ENCODE measurements around the gene WDR46.

WDR46 gene

DNA sequence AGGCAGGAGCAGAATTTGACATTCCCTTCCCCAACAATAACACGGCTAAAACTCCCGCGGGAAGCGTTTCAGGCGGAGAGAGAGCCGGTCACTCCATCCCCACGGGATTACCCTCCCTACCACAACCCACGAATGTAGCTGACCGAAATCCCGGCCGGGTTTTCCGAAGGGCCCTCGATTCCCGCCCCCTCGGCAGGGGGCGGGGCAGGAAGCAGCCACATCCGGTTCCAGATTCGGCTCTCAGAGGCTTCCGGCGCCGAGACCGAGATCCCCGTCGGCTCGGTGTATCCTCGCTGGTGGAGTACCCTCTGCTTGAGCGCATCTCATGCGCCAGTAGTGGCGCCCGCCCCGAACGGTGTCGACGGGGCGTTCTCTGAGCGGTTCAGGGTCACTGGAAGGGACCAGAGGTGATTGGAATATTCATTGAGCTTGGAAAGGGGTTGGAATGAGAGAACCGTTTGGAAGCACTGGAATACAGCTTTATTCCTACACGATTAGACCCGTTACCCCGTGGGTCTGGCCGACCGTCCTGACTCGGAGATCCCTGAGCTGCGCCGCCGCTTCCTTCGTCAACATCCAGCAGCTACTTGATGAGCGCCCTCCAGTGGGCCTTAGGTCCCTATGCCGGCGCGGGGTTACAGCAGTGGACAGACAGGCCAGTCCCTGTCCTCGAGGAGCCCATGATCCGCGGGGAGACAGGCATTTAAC is 10.4 kb upstream of the WDR46 start:
- H3K4me3 ChIP-seq, result peak overlapping the region; percentile 85
- in situ Hi-C loops (cut with MboI; ENCODE audit: low sequenced_read_pairs), result no loop called here
- H3K36me3 ChIP-seq (replicated peaks), result peaks cover 7% of the 10 kb centered on the region

DNA sequence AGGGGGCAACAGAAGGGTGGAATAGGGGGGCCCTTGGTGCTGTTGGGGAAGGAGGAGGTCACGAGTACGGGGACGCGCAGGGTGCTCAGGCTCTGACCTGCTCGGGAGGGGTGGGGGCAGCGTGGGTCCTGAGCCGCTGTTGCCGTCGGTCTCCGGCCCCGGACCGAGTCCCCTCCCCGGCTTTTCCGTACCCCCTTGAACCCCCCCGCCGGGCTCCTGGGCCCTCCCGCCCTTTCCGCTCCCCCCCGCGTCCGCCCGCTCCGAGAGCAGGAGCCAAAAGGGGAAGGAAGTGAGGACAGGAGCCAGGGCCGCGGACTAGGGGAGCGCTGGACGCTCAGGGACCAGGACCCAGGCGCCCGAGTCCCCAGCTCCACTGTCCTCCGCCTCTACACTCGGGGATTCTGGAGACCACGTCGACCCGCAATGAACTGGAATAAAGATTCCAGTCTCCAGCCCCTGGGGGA is 9.8 kb upstream of the WDR46 start, which contains the start of gene RGL2:
TSS of gene RGL2 (minus strand) at position 170 of the 464 bp plus-strand sequence. CDS start 332 bp downstream, outside the sequence.
- H3K27me3 ChIP-seq (ENCODE audit: low read depth), result no peaks in the 10 kb centered on the region
- peak within 1 kb of the TSS; percentile 85 for H3K4me3 ChIP-seq
- no peak for DNase-seq (ENCODE audit: low spot score in 2 of 2)
- no peaks in the 10 kb centered on the region for H3K9me3 ChIP-seq
- peaks cover 4% of the 10 kb centered on the region for H3K4me1 ChIP-seq
- in situ Hi-C loops (cut with MboI; ENCODE audit: low sequenced_read_pairs), result no loop called here
- peaks cover 7% of the 10 kb centered on the region for H3K36me3 ChIP-seq (replicated peaks)

More for the DNA sequence above, 10.4 kb upstream of the WDR46 start:
- Histone ChIP-seq H3K27me3 (ENCODE audit: low read depth) (no peaks in the 10 kb centered on the region), H3K4me1 (peaks cover 4% of the 10 kb centered on the region), H3K9me3 (no peaks in the 10 kb centered on the region)
- DNase-seq (ENCODE audit: low spot score in 2 of 2), result peak; percentile 83 to 96

DNA sequence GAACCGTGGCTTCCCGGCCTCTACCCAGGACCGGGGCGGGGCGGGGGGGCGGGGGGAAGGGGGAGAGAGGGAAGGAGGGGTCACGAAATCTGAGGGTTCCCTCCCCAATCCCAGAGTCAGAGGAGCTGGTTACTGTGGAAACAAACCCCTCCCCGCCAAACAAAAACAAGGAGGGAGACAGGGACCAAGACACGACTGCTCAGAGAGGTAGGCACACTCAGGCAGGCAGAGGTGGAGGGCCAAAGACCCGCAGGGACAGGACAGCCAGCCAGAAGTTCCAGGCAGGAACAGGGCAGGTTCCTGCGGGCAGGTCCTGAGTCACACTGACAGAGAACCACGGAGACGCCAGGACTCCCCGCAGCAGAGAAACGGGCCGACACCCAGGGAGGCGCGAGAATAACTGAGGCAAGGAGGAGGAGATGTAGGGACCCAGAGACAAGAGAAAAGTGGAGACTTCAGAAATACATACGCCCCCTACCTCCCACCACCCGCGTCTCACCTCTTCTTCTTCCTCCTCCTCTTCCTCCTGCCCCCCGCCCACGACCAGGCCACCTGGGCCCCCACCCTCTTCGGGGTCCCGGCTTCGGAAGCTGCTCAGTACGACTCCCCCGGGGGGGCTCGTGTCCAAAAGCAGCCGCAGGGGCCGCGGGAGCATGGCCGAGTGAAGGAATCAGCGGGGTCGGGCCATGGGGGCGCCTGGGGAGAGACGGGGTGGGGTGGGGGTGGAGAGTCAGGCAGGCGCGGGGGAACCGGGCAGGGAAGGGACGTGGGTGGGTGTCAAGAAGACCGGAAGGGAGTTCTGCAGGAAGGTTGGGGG is 9.1 kb upstream of the WDR46 start:
- DNase-seq (ENCODE audit: low spot score in 2 of 2), result peak; percentile 52 to 85
- H3K9me3 ChIP-seq, result no peaks in the 10 kb centered on the region
- in situ Hi-C loops (cut with MboI; ENCODE audit: low sequenced_read_pairs), result no loop called here
- H3K27me3 ChIP-seq (ENCODE audit: low read depth), result no peaks in the 10 kb centered on the region
- H3K4me1 ChIP-seq, result peaks cover 4% of the 10 kb centered on the region
- H3K4me3 ChIP-seq, result peak overlapping the region; percentile 85
- peaks cover 7% of the 10 kb centered on the region for H3K36me3 ChIP-seq (replicated peaks)

DNA sequence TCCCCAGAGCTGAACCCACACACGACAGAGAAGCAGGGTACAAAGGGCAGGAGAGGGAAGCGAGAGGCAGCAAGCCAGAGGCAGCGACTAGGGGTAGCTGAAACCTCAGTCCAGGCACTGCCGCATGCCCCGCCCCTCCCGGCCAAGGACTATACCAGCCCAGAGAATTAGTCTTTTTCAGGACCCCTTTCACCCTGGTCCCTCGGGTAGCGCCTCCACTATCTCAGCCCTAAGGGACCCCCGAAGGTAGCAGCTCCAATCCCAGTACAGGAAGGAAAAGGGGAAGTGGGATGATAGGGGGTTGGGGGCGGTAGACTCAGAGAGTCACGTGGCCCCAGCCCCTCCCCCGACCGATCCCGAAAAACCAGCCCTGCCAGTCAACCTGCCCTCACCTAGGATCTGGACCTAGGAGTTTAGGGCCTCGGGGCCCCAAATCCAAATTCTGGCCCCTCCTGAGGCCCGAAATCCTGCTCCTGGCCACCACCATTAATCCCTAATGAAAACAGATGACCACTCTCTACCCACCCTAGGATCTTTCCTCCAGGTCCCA is 8.4 kb upstream of the WDR46 start:
- H3K4me1 ChIP-seq, result peaks cover 4% of the 10 kb centered on the region
- no peaks in the 10 kb centered on the region for H3K27me3 ChIP-seq (ENCODE audit: low read depth)
- in situ Hi-C loops (cut with MboI; ENCODE audit: low sequenced_read_pairs), result no loop called here
- no peaks in the 10 kb centered on the region for H3K9me3 ChIP-seq
- peak overlapping the region; percentile 85 for H3K4me3 ChIP-seq
- DNase-seq (ENCODE audit: low spot score in 2 of 2), result peak in 1 of 2 experiments; percentile 68
- H3K36me3 ChIP-seq (replicated peaks), result peaks cover 7% of the 10 kb centered on the region

DNA sequence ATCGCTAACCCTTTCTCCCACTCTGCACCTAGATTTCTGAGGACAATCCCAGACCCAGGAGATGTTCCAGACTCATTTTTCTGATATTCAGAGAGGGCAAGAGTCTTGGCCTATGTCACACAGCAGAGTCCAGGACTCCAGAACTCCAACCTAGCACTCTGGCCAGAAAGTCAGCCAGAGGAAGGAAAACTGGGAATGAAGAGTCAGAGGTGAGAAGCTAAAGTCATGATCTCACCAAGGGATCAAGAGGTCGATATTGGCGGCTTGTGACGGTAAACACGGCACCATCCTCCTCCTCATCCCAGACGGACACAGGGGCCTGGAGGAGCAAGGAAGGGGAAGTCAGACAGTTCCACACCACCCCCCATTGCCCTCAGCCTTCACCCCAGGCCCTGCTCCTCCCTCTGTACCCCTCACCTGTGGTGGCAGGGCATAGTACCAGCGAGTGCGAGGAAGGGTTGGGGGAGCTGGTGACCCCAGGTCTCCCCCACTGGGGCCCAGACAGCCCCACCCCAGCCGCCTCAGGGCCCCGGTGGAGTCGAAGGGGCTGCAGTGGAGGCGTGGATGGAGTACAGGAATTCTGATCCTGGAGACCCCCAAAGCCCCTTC is 7.9 kb upstream of the WDR46 start:
- Histone ChIP-seq H3K4me3 (peak overlapping the region; percentile 85), H3K9me3 (no peaks in the 10 kb centered on the region), H3K4me1 (peaks cover 4% of the 10 kb centered on the region), H3K27me3 (ENCODE audit: low read depth) (no peaks in the 10 kb centered on the region), H3K36me3 (replicated peaks) (peaks cover 8% of the 10 kb centered on the region)
- in situ Hi-C loops (cut with MboI; ENCODE audit: low sequenced_read_pairs), result no loop called here
- no peak for DNase-seq (ENCODE audit: low spot score in 2 of 2)

DNA sequence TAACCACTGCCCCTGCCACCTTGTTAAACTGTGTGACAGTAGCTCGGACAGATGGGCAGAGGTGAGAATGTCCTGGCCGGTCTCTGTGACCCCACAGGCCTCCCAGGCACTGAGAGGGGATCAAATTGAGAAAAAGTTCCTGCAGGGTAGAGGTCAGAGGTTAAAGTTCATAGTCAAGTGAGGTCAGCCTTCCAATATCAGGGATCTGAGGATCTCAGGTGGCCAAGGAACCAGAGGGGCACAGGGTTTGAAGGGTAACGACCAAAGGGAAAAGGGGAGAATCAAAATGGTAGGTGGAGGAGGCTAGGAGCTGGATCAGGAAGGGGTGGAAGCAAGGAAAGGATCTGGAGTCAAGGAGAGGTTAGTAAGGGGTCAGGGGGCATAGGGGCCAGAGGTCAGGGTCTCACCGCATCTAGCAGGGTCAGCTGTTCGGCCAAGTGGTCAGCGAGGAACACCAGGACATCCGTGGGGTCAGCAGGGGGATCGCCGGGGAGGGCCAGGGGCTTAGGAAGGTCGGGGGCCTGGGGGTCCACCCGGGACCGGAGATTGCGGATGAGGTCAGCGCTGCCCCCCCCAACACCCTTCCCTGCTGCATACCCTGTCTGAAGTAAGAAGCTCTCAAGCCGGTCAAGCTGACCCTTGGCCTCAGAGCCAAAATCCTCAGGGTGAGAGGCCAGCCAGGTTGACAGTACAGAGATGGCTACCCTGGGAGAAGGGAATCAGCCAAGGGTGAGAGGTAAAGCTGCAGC is 6.8 kb upstream of the WDR46 start:
- Histone ChIP-seq H3K27me3 (ENCODE audit: low read depth) (no peaks in the 10 kb centered on the region), H3K9me3 (no peaks in the 10 kb centered on the region), H3K36me3 (replicated peaks) (peaks cover 19% of the 10 kb centered on the region), H3K4me3 (no peak overlapping the region), H3K4me1 (peaks cover 4% of the 10 kb centered on the region)
- in situ Hi-C loops (cut with MboI; ENCODE audit: low sequenced_read_pairs), result no loop called here
- DNase-seq (ENCODE audit: low spot score in 2 of 2), result no peak

DNA sequence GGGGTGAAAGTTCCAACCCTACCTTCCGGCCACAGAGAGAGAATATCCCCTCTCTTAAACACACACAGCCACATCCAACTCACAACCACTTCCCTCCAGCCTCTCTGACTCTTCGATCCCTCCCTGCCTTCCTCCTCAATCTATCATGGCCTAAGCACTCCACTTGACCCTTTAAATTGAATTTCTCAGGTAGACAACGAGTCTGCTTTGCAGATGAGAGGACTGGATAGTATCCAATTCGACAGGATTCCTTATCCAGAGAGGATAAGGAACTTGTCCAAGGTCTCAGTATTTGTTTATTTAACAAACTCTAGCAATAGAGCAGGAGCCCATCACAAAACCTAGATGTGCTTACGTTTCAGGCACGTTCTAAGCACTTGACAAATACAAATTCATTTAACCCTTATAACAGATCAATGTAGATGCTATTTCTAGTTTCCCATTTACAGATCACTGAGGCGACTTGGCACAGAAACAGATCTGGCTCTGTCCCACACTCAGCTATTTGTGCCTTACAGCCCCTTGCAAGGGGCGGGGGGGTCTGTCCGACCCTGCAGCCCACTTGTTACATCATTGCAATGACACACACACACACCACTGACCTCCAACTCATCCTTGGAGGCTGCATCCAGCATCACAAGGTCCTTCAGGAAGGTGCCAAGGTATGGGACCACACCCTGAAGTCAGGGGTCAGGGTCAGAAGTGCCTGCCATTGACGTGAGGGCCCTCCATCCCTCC is 5.2 kb upstream of the WDR46 start:
- no peak for DNase-seq (ENCODE audit: low spot score in 2 of 2)
- peaks cover 18% of the 10 kb centered on the region for H3K36me3 ChIP-seq (replicated peaks)
- H3K4me1 ChIP-seq, result peaks cover 8% of the 10 kb centered on the region
- H3K9me3 ChIP-seq, result no peaks in the 10 kb centered on the region
- no peaks in the 10 kb centered on the region for H3K27me3 ChIP-seq (ENCODE audit: low read depth)
- H3K4me3 ChIP-seq, result no peak overlapping the region
- in situ Hi-C loops (cut with MboI; ENCODE audit: low sequenced_read_pairs), result no loop called here

DNA sequence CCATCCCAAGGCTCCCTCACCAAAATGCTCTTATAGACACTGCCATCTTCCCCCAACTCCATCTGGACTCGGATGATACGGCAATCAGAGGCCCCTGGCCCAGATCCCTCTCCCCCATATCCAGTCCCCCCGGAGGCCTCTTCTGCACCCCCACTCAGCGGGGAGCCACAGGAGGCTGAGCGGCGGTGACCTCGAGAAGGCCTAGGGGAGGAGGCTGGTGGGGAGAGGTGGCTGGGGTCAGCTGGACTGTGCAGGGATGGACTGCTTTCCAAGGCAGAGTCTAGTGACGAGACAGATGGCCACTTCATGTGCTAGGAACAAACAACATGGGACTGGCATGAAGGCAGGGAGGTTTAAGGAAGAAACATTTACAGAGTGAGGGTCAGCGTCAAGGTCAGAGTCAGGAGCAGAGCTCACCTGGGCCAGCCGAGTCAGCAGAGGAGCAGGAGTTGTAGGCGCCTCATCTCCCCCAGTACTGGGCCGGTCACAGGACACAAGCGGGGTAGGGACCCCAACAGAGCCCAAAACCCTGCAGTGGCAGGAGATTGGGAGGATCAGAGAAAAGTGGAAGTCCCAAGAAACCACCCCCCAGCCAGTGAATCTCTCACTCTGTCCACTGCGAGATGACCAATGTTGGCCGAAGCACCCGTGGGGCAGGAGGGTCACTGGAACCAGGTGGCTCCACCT is 4.1 kb upstream of the WDR46 start:
- DNase-seq (ENCODE audit: low spot score in 2 of 2), result no peak
- H3K36me3 ChIP-seq (replicated peaks), result peaks cover 18% of the 10 kb centered on the region
- in situ Hi-C loops (cut with MboI; ENCODE audit: low sequenced_read_pairs), result no loop called here
- no peaks in the 10 kb centered on the region for H3K9me3 ChIP-seq
- H3K27me3 ChIP-seq (ENCODE audit: low read depth), result no peaks in the 10 kb centered on the region
- no peak overlapping the region for H3K4me3 ChIP-seq
- H3K4me1 ChIP-seq, result peaks cover 9% of the 10 kb centered on the region

DNA sequence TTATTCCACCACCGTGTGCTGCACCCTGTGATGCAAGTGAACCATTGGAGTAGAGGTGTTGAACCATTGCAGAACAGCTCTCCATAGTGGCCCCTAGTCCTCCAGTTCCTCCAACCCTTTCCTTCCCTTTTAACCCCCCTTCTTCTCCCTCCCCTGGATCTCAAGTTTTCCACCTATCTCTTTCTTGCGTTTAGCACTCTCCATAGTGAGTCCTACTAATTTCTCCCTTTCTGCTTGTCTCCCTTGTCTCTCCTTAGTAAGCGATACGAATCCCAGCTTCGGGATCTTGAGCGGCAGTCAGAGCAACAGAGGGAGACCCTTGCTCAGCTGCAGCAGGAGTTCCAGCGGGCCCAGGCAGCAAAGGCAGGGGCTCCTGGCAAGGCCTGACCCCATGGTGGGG is 1.4 kb upstream of the WDR46 start:
- no peak for DNase-seq (ENCODE audit: low spot score in 2 of 2)
- Histone ChIP-seq H3K9me3 (no peaks in the 10 kb centered on the region), H3K27me3 (ENCODE audit: low read depth) (no peaks in the 10 kb centered on the region), H3K4me1 (peaks cover 8% of the 10 kb centered on the region), H3K36me3 (replicated peaks) (peaks cover 38% of the 10 kb centered on the region), H3K4me3 (peak overlapping the region; percentile 69)
- in situ Hi-C loops (cut with MboI; ENCODE audit: low sequenced_read_pairs), result no loop called here

DNA sequence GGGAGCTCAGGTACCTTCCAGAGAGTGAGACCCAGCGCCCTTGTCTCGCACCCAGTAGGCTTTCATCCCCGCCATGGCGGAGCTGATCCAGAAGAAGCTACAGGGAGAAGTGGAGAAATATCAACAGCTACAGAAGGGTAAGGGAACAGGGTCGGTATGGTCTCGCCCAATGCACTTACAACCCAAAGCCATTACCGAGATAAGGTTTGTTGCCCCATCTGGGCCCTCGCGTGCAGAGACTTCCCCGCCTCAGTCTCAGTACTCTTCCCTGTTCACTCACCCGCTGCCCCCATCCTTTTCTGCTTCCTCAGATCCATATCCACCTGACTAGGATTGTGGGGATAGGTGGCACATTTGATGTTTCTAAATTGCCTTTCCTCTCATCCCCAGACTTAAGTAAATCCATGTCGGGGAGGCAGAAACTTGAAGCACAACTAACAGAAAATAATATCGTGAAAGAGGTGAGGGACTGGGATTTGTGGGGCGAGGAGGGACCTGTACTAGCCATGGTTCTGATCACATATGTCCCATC is 811 bp upstream of the WDR46 start:
- Histone ChIP-seq H3K27me3 (ENCODE audit: low read depth) (no peaks in the 10 kb centered on the region), H3K9me3 (no peaks in the 10 kb centered on the region), H3K4me3 (peak overlapping the region; percentile 69), H3K4me1 (peaks cover 8% of the 10 kb centered on the region), H3K36me3 (replicated peaks) (peaks cover 42% of the 10 kb centered on the region)
- no peak for DNase-seq (ENCODE audit: low spot score in 2 of 2)
- in situ Hi-C loops (cut with MboI; ENCODE audit: low sequenced_read_pairs), result no loop called here

DNA sequence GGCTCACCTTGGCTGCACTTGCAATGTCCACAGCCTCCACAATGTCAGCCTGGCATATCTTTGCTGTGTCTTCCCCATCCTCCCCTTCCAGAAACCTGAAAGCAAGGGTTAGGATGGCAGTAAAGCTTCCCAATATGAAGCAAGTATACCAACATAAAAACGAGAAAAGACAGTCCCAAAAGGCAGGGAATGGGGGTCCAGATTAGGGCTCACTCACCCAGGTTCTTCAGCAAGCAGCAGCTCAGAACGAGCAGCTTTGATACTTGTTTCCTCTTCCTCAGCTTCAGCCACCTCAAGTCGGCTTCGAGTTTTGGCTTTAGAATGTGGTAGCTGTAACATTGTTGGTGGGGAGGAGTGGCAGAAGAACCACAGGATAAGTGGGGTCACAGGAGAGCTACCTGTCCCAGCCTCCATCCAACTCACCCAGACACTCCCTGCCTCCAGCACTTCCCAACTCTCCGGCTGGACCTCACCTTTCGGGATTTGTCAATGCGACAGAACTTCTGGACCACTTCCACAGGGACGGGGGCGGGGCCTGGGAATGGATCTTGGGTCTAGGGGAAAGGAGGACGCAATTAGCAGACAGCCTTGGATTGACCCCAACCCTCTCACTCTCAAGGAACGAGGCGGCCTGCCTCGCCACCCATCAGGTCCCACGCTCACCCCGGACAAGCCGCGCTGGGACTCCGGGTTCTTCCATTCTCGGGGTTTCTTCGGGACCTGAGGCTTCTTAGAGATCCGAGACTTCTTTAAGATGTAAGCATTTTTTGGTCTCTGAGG is 708 bp downstream of the WDR46 start:
- Histone ChIP-seq H3K9me3 (no peaks in the 10 kb centered on the region), H3K36me3 (replicated peaks) (peaks cover 48% of the 10 kb centered on the region), H3K27me3 (ENCODE audit: low read depth) (no peaks in the 10 kb centered on the region), H3K4me1 (peaks cover 8% of the 10 kb centered on the region), H3K4me3 (peak overlapping the region; percentile 69)
- no peak for DNase-seq (ENCODE audit: low spot score in 2 of 2)
- in situ Hi-C loops (cut with MboI; ENCODE audit: low sequenced_read_pairs), result no loop called here
